GM21717 (cell line): ENCODE measurements around the gene SLC16A13.
"Not testable (repeated sequence)": the region's sequence is repeated elsewhere in the genome, so short reads cannot be mapped to it uniquely, and the experiment has no call there.

Experiments used
- ATAC-seq: cut with Tn5 transposase; IDR thresholded peaks from one replicate; pipeline ENCODE4 v1.9.1; 2021; ENCODE audit warnings: mild to moderate bottlenecking, moderate library complexity; ENCODE audit not compliant: unreplicated experiment

Gene SLC16A13

DNA sequence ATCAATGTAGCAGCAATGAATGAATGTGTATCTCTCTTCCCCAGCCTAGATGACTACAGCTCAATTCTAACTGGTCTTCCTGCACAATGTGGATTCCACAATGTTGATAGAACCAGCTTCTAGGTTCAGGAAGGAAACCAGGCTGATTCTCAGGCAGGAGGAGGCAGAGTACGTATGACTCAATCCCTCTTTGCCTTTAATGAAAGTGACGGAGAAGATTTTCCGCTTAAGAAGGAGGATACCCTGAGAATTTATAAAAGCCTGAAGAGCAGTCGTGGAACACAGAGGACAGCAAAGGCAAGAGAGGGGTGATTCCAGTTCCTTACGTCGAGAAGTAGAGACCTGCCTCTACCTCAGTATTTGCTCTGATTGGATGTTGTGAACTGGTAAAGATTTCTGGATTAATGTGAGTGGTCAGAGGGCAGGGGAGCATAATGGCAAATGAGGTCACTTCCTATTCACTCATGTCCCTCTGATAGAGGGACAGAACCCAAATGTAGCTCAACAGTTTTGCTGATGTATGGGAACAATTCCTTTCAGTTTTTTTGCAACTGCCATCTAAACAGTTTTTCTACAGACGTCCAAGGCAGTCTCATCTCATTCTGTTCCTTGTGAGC is 23.1 kb downstream of the SLC16A13 start:
- no peak for ATAC-seq

DNA sequence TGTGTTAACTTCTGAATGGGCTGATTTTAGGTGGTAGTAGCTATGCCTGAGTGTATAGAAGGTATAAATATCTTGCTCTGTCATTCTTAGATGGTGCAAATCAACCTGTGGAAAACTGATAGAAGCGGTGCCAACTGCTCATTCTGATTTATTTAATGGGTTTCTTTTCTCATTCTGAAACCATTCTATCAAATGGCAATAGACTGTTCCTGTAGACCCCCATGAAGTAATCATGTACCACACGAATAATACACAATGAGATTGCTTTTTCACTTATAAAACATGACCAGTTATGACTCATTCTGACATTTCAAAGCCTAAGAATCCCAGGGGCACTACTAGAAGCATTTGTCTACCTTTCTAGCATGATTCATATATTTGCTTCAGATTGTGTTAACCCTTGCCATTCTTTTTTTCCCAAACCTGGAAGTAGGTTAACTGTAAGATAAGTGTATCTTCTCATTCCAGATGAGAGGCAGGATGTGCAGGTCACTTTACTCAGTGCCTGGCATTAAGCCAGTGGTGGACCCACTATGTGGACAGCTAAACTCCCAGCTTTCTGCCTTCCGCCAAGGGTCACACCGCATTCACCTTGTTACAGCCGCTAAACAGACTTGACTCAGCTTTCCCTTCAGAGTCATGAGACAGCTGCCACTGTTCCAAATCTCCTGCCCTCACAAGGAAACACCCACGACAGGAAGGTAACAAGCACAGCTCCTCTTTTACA is 24.5 kb downstream of the SLC16A13 start:
- no peak for ATAC-seq

DNA sequence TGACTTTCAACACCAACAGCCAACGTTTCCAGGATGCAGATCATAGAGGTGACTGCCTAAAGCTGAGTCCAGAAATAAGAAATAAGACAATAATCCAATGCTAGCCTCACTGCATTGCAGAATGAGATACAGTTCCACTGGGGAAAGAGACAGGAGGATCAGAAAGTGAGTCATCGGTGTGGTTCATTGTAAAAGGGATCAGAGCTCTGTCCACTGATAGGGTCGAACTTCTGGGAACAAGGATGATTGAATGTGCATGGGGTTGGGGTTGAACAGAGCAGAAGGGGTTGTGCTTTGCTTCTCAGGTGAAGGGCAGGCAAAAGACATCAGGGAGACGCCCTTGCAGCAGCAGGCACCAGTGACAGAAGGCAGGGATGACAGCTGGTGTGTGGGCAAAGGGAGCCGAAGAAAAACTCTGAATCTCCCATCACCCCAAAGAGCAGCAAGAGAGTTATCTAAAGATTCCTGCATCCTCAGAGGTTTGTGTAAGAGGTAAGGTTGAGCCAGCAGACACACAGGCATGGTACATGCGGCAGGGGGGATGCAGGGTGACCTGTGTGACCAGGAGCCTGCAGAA is 27.8 kb downstream of the SLC16A13 start:
- ATAC-seq: no peak

DNA sequence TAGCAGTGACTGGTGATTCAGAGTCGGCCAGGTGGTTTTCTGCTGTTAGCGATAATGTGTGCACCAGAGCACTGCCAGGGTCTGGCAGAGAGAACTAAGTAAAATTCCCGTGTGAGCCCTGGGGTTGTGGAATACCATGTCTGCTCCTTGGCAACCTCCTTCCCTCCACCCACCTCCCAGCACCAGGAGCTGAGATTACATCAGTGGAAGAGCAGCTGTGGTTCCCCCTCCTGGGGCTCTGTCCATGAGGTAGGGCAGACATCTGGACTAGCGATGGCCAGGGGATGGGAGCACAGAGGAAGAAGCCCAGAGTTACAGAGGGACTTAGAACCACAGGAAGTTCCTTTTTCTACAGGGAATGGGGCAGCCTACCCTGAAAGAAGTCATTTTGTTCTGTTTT is 28.4 kb downstream of the SLC16A13 start:
- ATAC-seq: no peak

DNA sequence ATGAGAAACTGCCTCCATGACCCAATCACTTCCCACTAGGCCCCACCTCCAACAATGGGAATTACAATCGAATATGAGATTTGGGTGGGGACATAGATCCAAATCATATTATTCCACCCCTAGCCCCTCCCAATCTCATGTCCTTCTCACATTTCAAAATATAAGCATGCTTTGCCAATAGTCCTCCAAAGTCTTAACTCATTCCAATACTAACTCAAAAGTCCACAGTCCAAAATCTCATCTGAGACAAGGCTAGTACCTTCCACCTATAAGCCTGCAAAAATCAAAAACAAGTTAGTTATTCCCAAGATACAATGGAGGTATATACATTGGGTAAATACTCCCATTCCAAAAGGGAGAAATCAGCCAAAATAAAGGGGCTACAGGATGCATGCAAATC is 31.4 kb downstream of the SLC16A13 start:
- no peak for ATAC-seq

DNA sequence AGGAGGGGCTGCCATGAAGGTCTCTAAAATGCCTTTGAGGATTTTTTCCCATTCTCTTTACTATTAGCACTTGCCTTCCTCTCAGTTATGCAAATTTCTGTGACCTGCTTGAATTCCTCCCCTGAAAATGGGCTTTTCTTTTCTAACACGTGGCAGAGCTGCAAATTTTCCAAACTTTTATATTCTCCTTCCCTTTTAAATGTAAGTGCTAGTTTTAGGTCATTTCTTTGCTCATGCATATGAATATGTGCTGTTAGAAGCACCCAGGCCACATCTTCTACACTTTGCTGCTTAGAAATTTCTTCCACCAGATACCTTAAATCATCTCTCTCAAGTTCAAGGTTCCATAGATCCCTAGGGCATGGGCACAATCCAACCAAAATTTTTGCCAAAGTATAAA is 32.5 kb downstream of the SLC16A13 start:
- ATAC-seq: no peak

DNA sequence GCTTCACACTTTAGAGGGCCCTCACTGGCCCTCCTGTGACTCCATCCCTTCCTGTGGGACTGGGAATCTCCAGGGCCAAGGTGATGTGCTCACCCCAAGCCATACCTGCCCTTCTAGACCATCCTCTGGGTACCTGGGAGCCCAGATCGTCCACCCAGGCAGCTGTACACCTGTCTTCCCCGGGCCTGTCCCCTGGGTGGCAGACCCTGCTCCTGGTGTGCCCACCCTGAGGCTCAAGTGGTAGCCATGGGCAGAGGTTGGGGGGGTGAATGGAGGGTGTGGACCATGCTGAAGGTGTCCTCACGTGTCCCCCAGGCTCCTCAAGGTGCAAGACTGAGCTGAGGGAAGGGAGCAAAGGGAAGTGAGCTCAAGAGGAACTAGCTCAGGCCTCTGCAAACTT is 34.9 kb downstream of the SLC16A13 start:
- no peak for ATAC-seq

DNA sequence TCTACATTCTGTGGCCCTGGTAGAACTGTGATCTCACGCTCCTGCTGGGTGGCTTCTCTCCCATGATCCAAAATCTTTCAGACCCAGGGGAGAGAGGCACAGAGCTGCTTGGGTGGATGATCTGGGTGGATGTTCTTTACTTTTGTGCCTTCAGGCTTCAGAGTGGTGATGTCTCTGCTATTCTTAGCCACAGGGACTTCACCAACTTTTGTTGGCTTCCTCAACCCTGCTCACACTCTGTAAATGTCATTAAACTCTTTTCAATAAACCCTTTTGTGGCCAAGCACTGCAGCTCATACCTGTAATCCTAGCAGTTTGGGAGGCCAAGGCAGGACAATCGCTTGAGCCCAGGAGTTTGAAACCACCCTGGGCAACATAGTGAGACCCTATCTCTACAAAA is 36.6 kb downstream of the SLC16A13 start:
- no peak for ATAC-seq

DNA sequence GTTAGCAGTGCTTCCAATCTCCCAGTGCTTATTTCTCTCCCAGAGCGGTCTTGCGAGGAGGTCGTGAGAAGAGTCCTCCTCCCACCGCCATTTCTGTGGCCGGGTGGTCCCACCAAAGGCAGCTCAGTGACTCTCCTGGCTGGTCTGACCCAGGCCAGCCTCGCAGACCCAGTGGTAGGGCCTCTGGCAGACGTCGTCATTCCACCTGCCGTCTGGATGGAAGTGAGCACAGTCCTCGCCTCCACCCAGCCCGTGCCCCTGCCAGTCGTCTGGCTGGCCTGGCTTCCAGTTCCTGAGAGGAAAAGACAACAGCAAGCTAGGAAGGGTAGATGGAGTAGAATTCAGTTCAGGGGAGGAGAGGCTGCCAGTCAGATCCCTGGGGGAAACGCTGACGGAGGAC is 39.1 kb downstream of the SLC16A13 start:
- ATAC-seq: no peak

DNA sequence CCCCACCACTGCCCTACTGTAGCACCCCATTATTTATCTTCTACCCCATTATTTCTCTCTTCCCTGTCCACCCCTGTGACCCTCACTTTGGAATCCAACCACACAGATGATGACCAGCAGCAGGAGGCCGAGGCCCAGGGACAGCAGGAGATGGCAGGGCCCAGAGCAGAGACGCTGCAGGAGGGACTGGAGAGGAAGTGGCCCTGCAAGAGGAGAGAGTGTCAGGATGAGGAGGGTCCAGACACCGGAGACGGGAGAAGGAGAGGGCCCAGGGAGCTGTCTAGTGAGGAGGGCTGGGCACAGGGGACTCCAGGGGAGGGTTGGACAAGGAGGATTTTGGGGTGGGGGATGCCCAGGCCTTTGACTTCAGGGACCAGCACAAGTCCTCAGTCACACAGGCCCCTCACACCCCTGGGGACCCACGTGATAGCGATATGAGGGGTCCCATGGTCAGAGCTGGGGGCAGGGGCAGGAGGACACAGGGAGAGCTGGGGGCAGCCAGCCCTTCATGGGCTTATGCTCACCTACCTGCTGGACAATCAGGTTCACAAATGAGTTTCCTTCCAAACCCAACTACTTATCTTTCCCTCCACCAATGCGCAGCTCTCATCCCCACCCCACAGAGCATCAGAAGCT is 42.2 kb downstream of the SLC16A13 start:
- no peak for ATAC-seq

DNA sequence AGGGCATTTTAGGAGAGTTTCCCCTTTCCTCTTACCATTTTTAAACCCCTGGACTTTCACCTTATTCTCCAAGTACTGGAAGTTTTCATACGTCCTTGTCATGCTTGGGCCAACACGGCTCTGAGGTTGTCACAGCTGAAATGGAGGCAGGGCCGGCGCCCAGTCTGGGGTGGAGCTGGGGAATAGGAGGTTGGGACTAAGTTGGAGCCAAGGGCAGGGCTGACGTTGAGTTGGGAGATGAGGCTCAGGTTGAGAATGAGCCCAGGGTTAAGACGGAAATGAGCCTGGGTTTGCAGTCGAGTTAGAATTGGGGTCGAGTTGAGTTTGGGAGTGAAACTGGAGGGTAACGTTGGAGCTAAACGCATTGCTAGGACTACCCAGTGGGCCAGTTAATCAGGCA is 42.9 kb downstream of the SLC16A13 start:
- no peak for ATAC-seq

DNA sequence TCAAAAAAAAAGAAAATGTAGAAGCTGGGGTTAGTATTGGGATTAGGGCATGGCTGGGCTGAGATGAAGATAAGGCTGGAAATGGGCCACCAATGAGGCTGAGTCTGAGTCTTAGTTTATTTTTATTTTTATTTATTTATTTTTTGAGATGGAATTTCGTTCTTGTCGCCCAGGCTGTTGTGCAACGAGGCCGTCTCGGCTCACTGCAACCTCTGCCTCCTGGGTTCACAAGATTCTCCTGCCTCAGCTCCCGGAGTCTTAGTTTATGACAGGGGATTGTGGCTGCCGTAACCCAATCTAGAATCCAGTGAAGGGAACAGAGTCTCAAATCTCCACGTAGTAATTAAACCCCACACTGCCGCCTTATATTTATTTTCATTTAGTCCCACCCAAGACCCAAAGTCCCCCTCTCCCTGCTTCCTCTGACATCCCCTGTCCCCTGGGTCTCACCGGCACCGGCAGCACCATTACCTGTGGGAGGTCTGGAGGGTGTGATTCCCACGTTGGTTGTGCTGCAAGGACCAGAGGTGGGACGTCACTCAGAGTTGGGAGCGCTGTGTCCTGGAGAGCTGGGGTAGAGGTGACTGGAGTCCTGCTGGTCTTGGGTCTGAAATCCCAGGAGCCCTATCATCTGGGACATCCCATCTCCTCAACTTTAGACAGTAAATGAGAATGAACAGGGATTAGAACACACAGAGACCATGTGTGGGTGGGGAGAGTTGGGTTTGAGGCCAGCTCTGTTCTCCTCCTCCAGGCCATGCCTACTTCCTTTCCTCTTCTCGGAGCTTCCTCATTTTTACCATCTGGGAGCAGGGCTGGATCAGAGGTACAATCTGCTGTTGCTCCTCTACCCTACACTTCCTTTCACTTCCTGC is 44.0 kb downstream of the SLC16A13 start, which contains the start of gene CLEC10A:
TSS of gene CLEC10A (minus strand) at position 671 of the 875 bp plus-strand sequence. CDS start 1,439 bp downstream, outside the sequence.
- no peak for ATAC-seq

DNA sequence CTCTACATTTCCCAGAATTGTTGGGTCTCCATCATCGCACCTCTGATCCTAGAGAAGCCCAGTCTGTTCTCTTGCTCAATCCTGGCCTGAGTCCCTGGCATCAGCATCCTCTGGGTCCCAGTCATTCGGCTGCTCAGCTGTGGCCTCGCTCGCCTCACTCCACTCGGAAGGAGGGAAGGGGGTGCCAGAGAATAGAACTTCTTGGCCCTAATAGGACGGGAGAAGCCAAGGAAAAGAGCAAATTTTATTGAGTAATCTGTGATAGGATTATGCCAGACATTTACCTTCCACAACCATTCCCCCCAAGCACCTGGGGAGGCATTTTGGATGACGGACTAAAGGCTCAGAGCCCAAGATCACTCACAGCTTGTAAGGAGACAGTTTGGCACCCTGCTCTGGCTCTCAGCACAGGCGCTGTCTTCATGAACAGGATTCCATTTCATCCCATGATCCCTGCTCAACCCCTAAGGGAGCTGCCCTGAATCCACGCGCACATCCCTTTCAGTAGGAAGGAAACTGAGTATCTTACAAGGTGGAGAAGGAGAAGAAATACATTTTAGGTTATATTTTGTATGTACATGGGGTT is 44.7 kb downstream of the SLC16A13 start:
- no peak for ATAC-seq

DNA sequence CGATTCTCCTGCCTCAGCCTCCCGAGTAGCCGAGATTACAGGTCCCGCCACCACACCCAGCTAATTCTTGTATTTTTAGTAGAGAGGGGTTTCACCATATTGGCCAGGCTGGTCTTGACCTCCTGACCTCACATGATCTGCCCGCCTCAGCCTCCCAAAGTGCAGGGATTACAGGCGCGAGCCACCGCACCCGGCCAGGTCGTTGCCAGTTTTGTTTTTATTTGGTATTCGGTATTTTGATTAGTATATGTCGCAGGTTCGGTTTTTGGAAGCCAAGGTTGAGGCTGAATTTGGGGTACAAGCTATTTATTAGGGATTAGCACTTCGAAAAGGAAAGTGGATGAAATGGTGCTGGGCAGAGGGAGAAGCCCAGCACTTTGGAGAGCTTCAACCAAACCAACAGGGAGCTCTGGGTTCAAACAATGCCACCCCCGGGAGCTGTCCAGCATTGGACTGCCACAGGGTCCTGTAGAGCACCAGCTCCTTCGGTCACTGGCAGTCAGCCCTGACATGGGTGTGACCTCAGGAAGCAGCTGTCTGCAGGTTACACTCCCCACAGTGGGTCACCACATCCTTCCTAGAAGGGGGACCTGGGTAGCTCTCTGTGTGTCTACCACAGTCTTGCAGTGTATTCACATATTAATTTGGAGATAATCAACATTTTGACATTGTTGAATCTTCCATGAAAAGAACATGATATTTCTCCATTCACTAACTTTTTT is 45.7 kb downstream of the SLC16A13 start:
- ATAC-seq: no peak

DNA sequence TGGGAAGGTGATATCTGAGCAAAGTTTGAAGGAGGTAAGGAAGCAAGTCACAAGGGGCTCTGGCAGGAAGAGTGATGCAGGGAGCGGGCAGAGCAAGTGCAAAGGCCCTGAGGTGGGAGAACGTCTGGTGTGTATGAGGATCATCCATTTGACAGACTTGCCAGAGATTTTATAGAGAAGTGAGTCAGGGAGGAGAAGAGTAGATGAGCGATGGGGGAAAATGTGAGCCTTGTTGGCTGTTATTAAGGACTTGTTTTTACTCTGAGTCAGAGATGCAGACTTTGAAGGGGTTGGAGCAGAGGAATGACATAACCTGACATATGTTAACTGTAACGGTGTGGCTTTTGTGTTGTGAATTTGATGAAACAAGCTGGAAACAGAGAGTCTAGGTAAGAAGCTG is 47.8 kb downstream of the SLC16A13 start:
- ATAC-seq: no peak

DNA sequence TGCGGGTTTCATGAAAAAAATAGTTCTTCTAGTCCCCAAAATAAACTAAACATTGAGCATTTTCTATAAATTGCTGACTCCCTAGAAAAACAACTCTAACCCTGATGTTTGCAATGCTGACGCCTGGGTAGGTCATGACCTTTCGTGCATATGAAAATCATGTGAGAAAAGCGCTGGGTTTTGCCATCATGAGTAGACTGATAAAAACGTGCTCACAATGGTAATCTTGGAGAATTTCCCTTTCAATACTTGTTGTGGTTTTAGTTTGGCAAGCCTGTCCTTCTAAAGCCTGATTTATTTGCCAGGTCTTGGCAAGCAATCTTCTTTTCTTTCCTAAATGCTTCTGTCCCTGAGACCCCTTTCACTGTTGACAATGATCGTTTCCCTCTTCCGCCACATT is 48.3 kb downstream of the SLC16A13 start:
- no peak for ATAC-seq

DNA sequence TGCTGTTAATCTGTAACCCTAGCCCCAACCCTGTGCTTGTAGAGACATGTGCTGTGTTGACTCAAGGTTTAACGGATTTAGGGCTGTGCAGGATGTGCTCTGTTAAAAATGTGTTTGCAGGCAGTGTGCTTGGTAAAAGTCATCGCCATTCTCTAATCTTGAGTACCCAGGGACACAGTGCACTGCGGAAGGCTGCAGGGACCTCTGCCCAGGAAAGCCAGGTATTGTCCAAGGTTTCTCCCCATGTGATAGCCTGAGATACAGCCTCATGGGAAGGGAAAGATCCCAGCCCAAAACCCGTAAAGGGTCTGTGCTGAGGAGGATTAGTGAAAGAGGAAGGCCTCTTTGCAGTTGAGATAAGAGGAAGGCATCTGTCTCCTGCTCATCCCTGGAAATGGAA is 52.6 kb downstream of the SLC16A13 start:
- ATAC-seq: not testable (repeated sequence)

DNA sequence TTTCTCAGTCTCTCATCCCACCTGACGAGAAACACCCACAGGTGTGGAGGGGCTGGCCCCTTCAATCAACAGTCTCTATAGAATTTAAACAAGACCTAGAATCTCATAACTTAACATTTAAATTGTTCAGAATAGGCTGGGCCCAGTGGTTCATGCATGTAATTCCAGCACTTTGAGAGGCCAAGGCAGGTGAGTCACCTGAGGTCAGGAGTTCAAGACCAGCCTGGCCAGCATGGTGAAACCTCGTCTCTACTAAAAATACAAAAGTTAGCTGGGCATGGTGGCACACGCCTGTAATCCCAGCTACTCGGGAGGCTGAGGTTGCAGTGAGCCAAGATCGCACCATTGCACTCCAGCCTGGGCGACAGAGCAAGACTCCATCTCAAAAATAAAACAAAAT is 53.8 kb downstream of the SLC16A13 start:
- not testable (repeated sequence) for ATAC-seq
